ENCODE data around the gene MDM2.

Gene MDM2

GRCh38 chr12:68789144-68789878, 18.7 kb upstream of the MDM2 start:
- no peak for TF ChIP-seq CTCF (IDR thresholded peaks at IDR 0.05; ENCODE audit: poor library complexity, severe bottlenecking)
- Histone ChIP-seq H3K9me3 (ENCODE audit: severe bottlenecking) (no peaks in the 10 kb centered on the region), H3K4me1 (ENCODE audit: insufficient read depth, poor library complexity, severe bottlenecking) (peaks cover 24% of the 10 kb centered on the region), H3K27ac (ENCODE audit: poor library complexity, severe bottlenecking) (no peak overlapping the region), H3K27me3 (ENCODE audit: insufficient read depth, poor library complexity, severe bottlenecking) (no peaks in the 10 kb centered on the region), H3K4me3 (ENCODE audit: severe bottlenecking) (no peak overlapping the region), H3K36me3 (ENCODE audit: low read depth) (no peaks in the 10 kb centered on the region)
- DNase-seq (ENCODE audit: low spot score) (no peak), ATAC-seq (ENCODE audit: low read depth) (no peak)

- ATAC-seq (ENCODE audit: low read depth) = no peak
These were observed 17.7 kb upstream of the MDM2 start for GRCh38 chr12:68790081-68790951.

GRCh38 chr12:68790952-68791234, 17.1 kb upstream of the MDM2 start:
- ATAC-seq (ENCODE audit: low read depth) (no peak), DNase-seq (ENCODE audit: low spot score) (no peak)
- no peak for TF ChIP-seq CTCF (IDR thresholded peaks at IDR 0.05; ENCODE audit: poor library complexity, severe bottlenecking)
- Histone ChIP-seq H3K9me3 (ENCODE audit: severe bottlenecking) (no peaks in the 10 kb centered on the region), H3K36me3 (ENCODE audit: low read depth) (no peaks in the 10 kb centered on the region), H3K4me3 (ENCODE audit: severe bottlenecking) (no peak overlapping the region), H3K4me1 (ENCODE audit: insufficient read depth, poor library complexity, severe bottlenecking) (peaks cover 23% of the 10 kb centered on the region), H3K27ac (ENCODE audit: poor library complexity, severe bottlenecking) (no peak overlapping the region), H3K27me3 (ENCODE audit: insufficient read depth, poor library complexity, severe bottlenecking) (no peaks in the 10 kb centered on the region)

More at GRCh38 chr12:68790081-68790951, 17.7 kb upstream of the MDM2 start:
- H3K4me3 ChIP-seq (ENCODE audit: severe bottlenecking) = no peak overlapping the region
- no peaks in the 10 kb centered on the region for H3K36me3 ChIP-seq (ENCODE audit: low read depth)
- TF ChIP-seq CTCF (IDR thresholded peaks at IDR 0.05; ENCODE audit: poor library complexity, severe bottlenecking) = no peak
- H3K4me1 ChIP-seq (ENCODE audit: insufficient read depth, poor library complexity, severe bottlenecking) = peaks cover 27% of the 10 kb centered on the region
- H3K27me3 ChIP-seq (ENCODE audit: insufficient read depth, poor library complexity, severe bottlenecking) = no peaks in the 10 kb centered on the region
- no peak overlapping the region for H3K27ac ChIP-seq (ENCODE audit: poor library complexity, severe bottlenecking)
- H3K9me3 ChIP-seq (ENCODE audit: severe bottlenecking) = no peaks in the 10 kb centered on the region
- no peak for DNase-seq (ENCODE audit: low spot score)

GRCh38 chr12:68791897-68792481, 16.0 kb upstream of the MDM2 start:
- Histone ChIP-seq H3K36me3 (ENCODE audit: low read depth) (no peaks in the 10 kb centered on the region), H3K27me3 (ENCODE audit: insufficient read depth, poor library complexity, severe bottlenecking) (no peaks in the 10 kb centered on the region), H3K4me3 (ENCODE audit: severe bottlenecking) (no peak overlapping the region), H3K9me3 (ENCODE audit: severe bottlenecking) (no peaks in the 10 kb centered on the region), H3K27ac (ENCODE audit: poor library complexity, severe bottlenecking) (no peak overlapping the region), H3K4me1 (ENCODE audit: insufficient read depth, poor library complexity, severe bottlenecking) (peaks cover 16% of the 10 kb centered on the region)
- DNase-seq (ENCODE audit: low spot score) (no peak), ATAC-seq (ENCODE audit: low read depth) (no peak)
- TF ChIP-seq CTCF (IDR thresholded peaks at IDR 0.05; ENCODE audit: poor library complexity, severe bottlenecking) = no peak

Data from RWPE2 (cell line).